Neural cell (in vitro differentiated cells): Measurements from ENCODE around the gene SAMD3. TPM values are rescaled to one million over a fixed set of nuclear protein-coding genes. Genes with fewer than 3 reads are reported as not detected.
"Not testable (repeated sequence)": the region's sequence is repeated elsewhere in the genome, so short reads cannot be mapped to it uniquely, and the experiment has no call there.

Source experiments
- H2AFZ ChIP-seq: fragments of 200-600, 300-800 bp; sonication (generic), shearing (Covaris generic); 2 replicates; pipeline ENCODE4 v1.6.0; 2014; ENCODE audit warnings: low read depth, mild to moderate bottlenecking, antibody characterized with exemption, low read length, moderate library complexity
- H3F3A ChIP-seq: fragments of 200-600 bp; shearing (Covaris generic); 2 replicates; pipeline ENCODE4 v1.6.1; 2016; ENCODE audit warnings: mild to moderate bottlenecking, moderate library complexity, mixed read lengths, antibody characterized with exemption, low read length; ENCODE audit not compliant: insufficient read depth, poor library complexity, severe bottlenecking
- H3K27ac ChIP-seq: fragments of 200-600, 300-800 bp; sonication (generic), shearing (Covaris generic); 2 replicates; pipeline ENCODE4 v1.5.1; 2014; ENCODE audit warnings: mild to moderate bottlenecking, low read length, moderate library complexity
- H3K27me3 ChIP-seq: fragments of 300-800, 200-600 bp; sonication (generic), shearing (Covaris generic); 2 replicates; pipeline ENCODE4 v1.6.0; 2014; ENCODE audit warnings: mild to moderate bottlenecking, low read depth, low read length, moderate library complexity; ENCODE audit not compliant: insufficient read depth
- H3K36me3 ChIP-seq: fragments of 300-800, 200-600 bp; sonication (generic), shearing (Covaris generic); 2 replicates; pipeline ENCODE4 v1.5.1; 2014; ENCODE audit warnings: mild to moderate bottlenecking, antibody characterized with exemption, low read length, moderate library complexity; ENCODE audit not compliant: insufficient read depth
- H3K4me2 ChIP-seq: fragments of 300-800, 200-600 bp; sonication (generic), shearing (Covaris generic); 2 replicates; pipeline ENCODE4 v1.6.0; 2014; ENCODE audit warnings: mild to moderate bottlenecking, low read length
- H3K4me3 ChIP-seq: fragments of 300-800, 200-600 bp; sonication (generic), shearing (Covaris generic); 2 replicates; pipeline ENCODE4 v1.5.1; 2014; ENCODE audit warnings: mild to moderate bottlenecking, low read length, moderate library complexity
- H3K79me2 ChIP-seq: fragments of 200-600 bp; shearing (Covaris generic); replicated peaks from 2 replicates; pipeline ENCODE4 v1.6.0; 2014; ENCODE audit warnings: mild to moderate bottlenecking, low read length, moderate library complexity; ENCODE audit not compliant: insufficient read depth
- H3K9ac ChIP-seq: fragments of 300-800, 200-600 bp; sonication (generic), shearing (Covaris generic); 2 replicates; pipeline ENCODE4 v1.6.1; 2016; ENCODE audit warnings: mild to moderate bottlenecking, low read length, mixed read lengths
- H3K9me2 ChIP-seq: fragments of 200-600 bp; shearing (Covaris generic); 2 replicates; pipeline ENCODE4 v1.6.1; 2016; ENCODE audit warnings: mild to moderate bottlenecking, low read length, mixed read lengths; ENCODE audit not compliant: insufficient read depth
- H3K9me3 ChIP-seq: fragments of 200-600, 300-800 bp; sonication (generic), shearing (Covaris generic); 2 replicates; pipeline ENCODE4 v1.6.1; 2016; ENCODE audit warnings: mild to moderate bottlenecking, mixed run types, low read length, moderate library complexity, mixed read lengths
- H4K20me1 ChIP-seq: fragments of 200-600 bp; shearing (Covaris generic); 2 replicates; pipeline ENCODE4 v1.6.1; 2016; ENCODE audit warnings: mild to moderate bottlenecking, mixed run types; ENCODE audit not compliant: insufficient read depth
- CTCF ChIP-seq: fragments of 450-650 bp; IDR thresholded peaks from 2 replicates; pipeline ENCODE4 v1.5.1; 2014; ENCODE audit warnings: antibody characterized with exemption, mild to moderate bottlenecking, moderate library complexity; ENCODE audit not compliant: poor library complexity, severe bottlenecking
- EP300 ChIP-seq: fragments of 450-650 bp; conservative IDR thresholded peaks from 2 replicates; pipeline ENCODE4 v1.6.1; 2014; ENCODE audit warnings: antibody characterized with exemption, mild to moderate bottlenecking, moderate library complexity; ENCODE audit not compliant: poor library complexity, severe bottlenecking
- EZH2 ChIP-seq: fragments of 200-600, 300-800 bp; shearing (Covaris generic), sonication (generic); IDR thresholded peaks from 2 replicates; pipeline ENCODE4 v1.6.1; 2014; ENCODE audit warnings: antibody characterized with exemption, low read length, borderline replicate concordance, mild to moderate bottlenecking; ENCODE audit not compliant: insufficient read depth, poor library complexity, severe bottlenecking
- MXI1 ChIP-seq: fragments of 450-650 bp; conservative IDR thresholded peaks from 2 replicates; pipeline ENCODE4 v1.6.1; 2014; ENCODE audit warnings: antibody characterized with exemption, mild to moderate bottlenecking; ENCODE audit not compliant: poor library complexity, severe bottlenecking
- POLR2AphosphoS5 ChIP-seq: IDR thresholded peaks from 2 replicates; pipeline ENCODE4 v1.6.1; 2012
- RAD21 ChIP-seq: fragments of 450-650 bp; conservative IDR thresholded peaks from 2 replicates; pipeline ENCODE4 v1.6.1; 2014; ENCODE audit warnings: antibody characterized with exemption, mild to moderate bottlenecking, moderate library complexity
- REST ChIP-seq: IDR thresholded peaks from 2 replicates; pipeline ENCODE4 v1.6.1; 2012; ENCODE audit warnings: borderline replicate concordance
- SMC3 ChIP-seq: fragments of 450-650 bp; conservative IDR thresholded peaks from 2 replicates; pipeline ENCODE4 v1.6.1; 2014; ENCODE audit warnings: antibody characterized with exemption, mild to moderate bottlenecking, moderate library complexity; ENCODE audit not compliant: poor library complexity
- TAF1 ChIP-seq: IDR thresholded peaks from 2 replicates; pipeline ENCODE4 v1.6.1; 2012; ENCODE audit warnings: low read depth
- polyA plus RNA-seq: library from polyadenylated mRNA; depleted of rRNA; stranded (reverse); fragments of >200 nt; gene quantifications from 2 replicates; pipeline ENCODE4 v1.2.3, GENCODE V29; 2014

The SAMD3 gene
- polyA plus RNA-seq, 1 donor from 2014 or later = 17.1 TPM

GRCh38 chr6:130233330-130233729, 10.6 kb upstream of the SAMD3 start:
- H3K27ac ChIP-seq = no peak overlapping the region
- no peak for TF ChIP-seq CTCF
- TF ChIP-seq POLR2AphosphoS5 = no peak
- no peak for TF ChIP-seq EZH2
- no peak for TF ChIP-seq EP300
- TF ChIP-seq TAF1 = no peak
- TF ChIP-seq REST = no peak
- no peak for TF ChIP-seq SMC3
- TF ChIP-seq RAD21 = no peak
- no peak for TF ChIP-seq MXI1
- H3K9me2 ChIP-seq = no peaks in the 10 kb centered on the region
- no peaks in the 10 kb centered on the region for H4K20me1 ChIP-seq
- no peaks in the 10 kb centered on the region for H3K9me3 ChIP-seq
- no peak overlapping the region for H3K4me2 ChIP-seq
- H2AFZ ChIP-seq = no peak overlapping the region
- no peaks in the 10 kb centered on the region for H3F3A ChIP-seq
- no peak overlapping the region for H3K9ac ChIP-seq
- no peaks in the 10 kb centered on the region for H3K36me3 ChIP-seq
- no peak overlapping the region for H3K4me3 ChIP-seq
- H3K27me3 ChIP-seq = no peaks in the 10 kb centered on the region
- no peaks in the 10 kb centered on the region for H3K79me2 ChIP-seq

- H3K9ac ChIP-seq, H3K4me3 ChIP-seq, H3K27me3 ChIP-seq, H3K27ac ChIP-seq, H3K36me3 ChIP-seq, H3K9me2 ChIP-seq, H3K9me3 ChIP-seq, H3F3A ChIP-seq, H3K79me2 ChIP-seq, H3K4me2 ChIP-seq, H4K20me1 ChIP-seq, H2AFZ ChIP-seq: not testable (repeated sequence)
Measured at GRCh38 chr6:130230531-130230930, 7.8 kb upstream of the SAMD3 start.

GRCh38 chr6:130229645-130230044, 6.9 kb upstream of the SAMD3 start:
- H3K9me3 ChIP-seq = no peaks in the 10 kb centered on the region
- H4K20me1 ChIP-seq = no peaks in the 10 kb centered on the region
- H3K4me2 ChIP-seq = no peak overlapping the region
- TF ChIP-seq CTCF (no peak), POLR2AphosphoS5 (peak; percentile 20)
- no peak overlapping the region for H3K4me3 ChIP-seq
- no peak overlapping the region for H3K27ac ChIP-seq
- no peak overlapping the region for H2AFZ ChIP-seq
- no peak overlapping the region for H3K9ac ChIP-seq
- no peaks in the 10 kb centered on the region for H3K9me2 ChIP-seq
- H3K36me3 ChIP-seq = no peaks in the 10 kb centered on the region
- no peaks in the 10 kb centered on the region for H3K79me2 ChIP-seq
- no peaks in the 10 kb centered on the region for H3F3A ChIP-seq
- no peaks in the 10 kb centered on the region for H3K27me3 ChIP-seq
